ENCODE data around the gene WNT7B. TPM values are rescaled to one million over a fixed set of nuclear protein-coding genes. Genes with fewer than 3 reads are reported as not detected.

The WNT7B gene
- total and polyA plus RNA-seq, 10 of the 15 experiments (the other 5 are each of a cell fraction or from before 2014, with no cell fraction given), result 0.12 TPM; not detected in 9

DNA sequence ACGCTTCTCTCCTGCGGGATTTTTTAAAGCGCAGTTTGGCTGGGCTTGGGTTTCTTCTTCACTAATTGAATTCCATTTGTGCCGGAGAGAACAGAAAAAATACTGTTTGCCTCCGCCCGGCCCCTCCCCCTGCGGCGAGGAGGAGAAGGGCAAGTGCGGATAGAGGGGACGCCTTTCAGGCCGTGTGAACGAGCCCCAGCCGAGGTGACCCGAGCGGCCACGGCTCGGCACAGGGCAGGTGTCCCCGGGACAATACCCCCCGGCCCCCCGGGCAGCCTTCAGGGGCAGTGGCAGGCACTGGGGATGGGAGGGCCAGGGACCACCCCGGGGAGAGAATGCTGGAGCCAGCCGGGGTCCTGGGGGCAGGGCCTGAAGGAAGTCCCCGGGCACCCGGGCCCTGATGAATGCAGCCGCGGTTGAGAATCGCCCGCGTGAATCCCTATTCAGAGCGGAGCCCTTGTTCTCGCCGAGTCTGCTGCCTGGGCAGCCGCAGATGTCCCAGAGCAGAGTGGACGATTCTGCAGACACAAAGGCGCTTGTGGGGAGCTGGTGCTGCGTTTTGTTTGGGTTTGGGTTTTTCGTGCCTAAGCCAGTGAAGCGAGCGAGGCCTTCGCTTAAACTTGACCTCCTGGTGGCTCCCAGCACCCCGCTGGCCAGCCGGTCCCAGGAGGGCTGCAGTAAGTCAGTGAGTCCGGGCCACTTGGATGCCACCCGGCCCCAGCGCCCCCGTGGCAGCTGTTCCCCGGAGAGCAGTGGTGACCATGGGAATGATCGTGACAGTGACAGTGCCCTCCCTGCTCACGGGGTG, 96.0 kb downstream of the WNT7B start:
- FAIRE-seq, result no peak
- no peak for ATAC-seq

More for the DNA sequence above, 96.0 kb downstream of the WNT7B start:
- SMC1A ChIA-PET (ENCODE audit: uncharacterized antibody, unreplicated experiment), result no interaction called here
- in situ Hi-C loops (cut with MboI) (no loop called here), intact Hi-C loops (cut with micrococcal nuclease; ENCODE audit: unreplicated experiment) (no loop called here)
- no peaks in the 10 kb centered on the region for H3K36me3 ChIP-seq (ENCODE audit: control insufficient read depth in 2 of 2, insufficient read depth in 2 of 2, low read length in 1 of 2)
- no TSS peak for BruUV-seq (replicated peaks)
- DNase-seq (ENCODE audit: low read depth, low spot score), result no peak
- TF ChIP-seq HCFC1 (IDR thresholded peaks at IDR 0.05; ENCODE audit: low read length) (no peak), NR2C1 (IDR thresholded peaks at IDR 0.05) (no peak), SUPT20H (IDR thresholded peaks at IDR 0.05; ENCODE audit: borderline replicate concordance, control insufficient read depth, low read depth, low read length) (no peak), IRF4 (IDR thresholded peaks at IDR 0.05; ENCODE audit: low read depth, low read length) (no peak), MEF2A (IDR thresholded peaks at IDR 0.05; ENCODE audit: insufficient read depth, low read depth, low read length) (no peak)
- TF ChIP-seq, protein P1, sequence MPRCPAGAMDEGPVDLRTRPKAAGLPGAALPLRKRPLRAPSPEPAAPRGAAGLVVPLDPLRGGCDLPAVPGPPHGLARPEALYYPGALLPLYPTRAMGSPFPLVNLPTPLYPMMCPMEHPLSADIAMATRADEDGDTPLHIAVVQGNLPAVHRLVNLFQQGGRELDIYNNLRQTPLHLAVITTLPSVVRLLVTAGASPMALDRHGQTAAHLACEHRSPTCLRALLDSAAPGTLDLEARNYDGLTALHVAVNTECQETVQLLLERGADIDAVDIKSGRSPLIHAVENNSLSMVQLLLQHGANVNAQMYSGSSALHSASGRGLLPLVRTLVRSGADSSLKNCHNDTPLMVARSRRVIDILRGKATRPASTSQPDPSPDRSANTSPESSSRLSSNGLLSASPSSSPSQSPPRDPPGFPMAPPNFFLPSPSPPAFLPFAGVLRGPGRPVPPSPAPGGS (IDR thresholded peaks at IDR 0.05; ENCODE audit: borderline replicate concordance, insufficient read depth, low read depth, low read length, poor library complexity, severe bottlenecking), result no peak
- POLR2A ChIA-PET, result no interaction called here
- H3K27me3 ChIP-seq (replicated peaks in 1 of 2; ENCODE audit: control insufficient read depth in 2 of 2, insufficient read depth in 2 of 2, low read length in 1 of 2), result peaks cover 0 to 2% of the 10 kb centered on the region in 2 experiments; a peak in 3 of 4 replicates
- no peaks in the 10 kb centered on the region for H4K20me1 ChIP-seq (ENCODE audit: control insufficient read depth, insufficient read depth)
- no peaks in the 10 kb centered on the region for H3K9me3 ChIP-seq (replicated peaks; ENCODE audit: control insufficient read depth, insufficient read depth, low read length)
- WGBS (ENCODE audit: insufficient coverage, insufficient replicate concordance, low lambda C conversion rate, missing lambda C conversion rate), result 25% methylated on average over 43 of the region's 49 CpGs
- no peak overlapping the region for H3K4me3 ChIP-seq
- no peak overlapping the region for H3K27ac ChIP-seq (ENCODE audit: control insufficient read depth, insufficient read depth)
- RAD21 ChIA-PET (ENCODE audit: unreplicated experiment), result no interaction called here
- no peaks in the 10 kb centered on the region for H3K4me1 ChIP-seq (ENCODE audit: control insufficient read depth, insufficient read depth, low read length)
- no peaks in the 10 kb centered on the region for H3K79me2 ChIP-seq (ENCODE audit: control insufficient read depth, insufficient read depth, low read length)
- H3K9ac ChIP-seq (ENCODE audit: control insufficient read depth, insufficient read depth, low read length), result no peak overlapping the region
- no peak overlapping the region for H2AFZ ChIP-seq (ENCODE audit: control insufficient read depth, low read depth, low read length)
- CTCF ChIA-PET, result no interaction called here
- H3K4me2 ChIP-seq (ENCODE audit: control insufficient read depth, insufficient read depth), result no peak overlapping the region
